Dermis lymphatic vessel endothelial cell (primary cell): ENCODE data around the gene MAP2K3. TPM values are rescaled to one million over a fixed set of nuclear protein-coding genes. Genes with fewer than 3 reads are reported as not detected.

Experiments
- total RNA-seq: library from RNA; depleted of rRNA; stranded (reverse); fragments of >200 nt; gene quantifications from 2 replicates; pipeline ENCODE4 v1.2.1, GENCODE V29; 2014

MAP2K3 gene
- 9.5 and 12.8 TPM in 2 replicates for total RNA-seq

DNA sequence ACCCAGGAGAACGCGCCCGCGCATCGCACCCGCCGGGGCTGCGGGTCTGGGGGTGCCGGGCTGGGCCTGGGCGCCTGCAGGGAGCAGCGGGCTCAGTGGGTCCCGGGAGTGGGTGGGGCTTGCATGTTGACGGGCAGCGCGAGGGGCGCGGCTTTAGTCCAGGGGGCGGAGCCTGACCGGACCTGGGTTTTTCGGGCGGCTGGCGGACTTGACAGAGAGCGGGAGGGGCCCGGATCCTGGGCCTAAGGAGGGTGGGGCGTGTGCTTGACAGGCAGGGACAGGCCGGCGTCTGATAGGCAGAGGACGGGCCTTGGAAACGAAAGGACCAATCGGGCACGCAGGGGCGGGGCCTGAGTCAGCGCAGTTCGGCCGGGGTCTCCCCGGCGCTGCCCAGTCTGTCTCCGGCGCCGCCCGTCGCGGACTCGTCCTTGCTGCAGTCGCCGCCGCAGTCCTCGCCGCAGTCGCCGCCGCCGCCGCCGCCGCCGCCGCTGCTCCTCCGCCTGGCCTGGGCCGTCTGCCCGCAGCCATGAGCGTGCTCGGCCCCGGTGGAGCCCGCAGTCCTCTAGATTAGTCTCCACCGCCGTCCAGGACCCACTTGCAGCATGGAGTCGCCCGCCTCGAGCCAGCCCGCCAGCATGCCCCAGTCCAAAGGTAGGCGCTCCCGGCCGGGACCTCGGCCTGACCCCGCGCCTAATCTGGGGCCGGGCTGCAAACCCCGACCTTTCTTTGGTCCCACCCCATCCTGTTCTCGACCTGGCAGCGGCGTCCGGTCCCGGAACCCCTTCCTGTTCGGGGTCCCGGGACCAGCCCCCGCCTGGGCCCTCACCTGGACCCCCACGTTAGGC is at the start of gene MAP2K3:
Gene MAP2K3 (plus strand): TSS at position 393 of the 845 bp plus-strand sequence. CDS start 210 bp downstream, at position 603.

DNA sequence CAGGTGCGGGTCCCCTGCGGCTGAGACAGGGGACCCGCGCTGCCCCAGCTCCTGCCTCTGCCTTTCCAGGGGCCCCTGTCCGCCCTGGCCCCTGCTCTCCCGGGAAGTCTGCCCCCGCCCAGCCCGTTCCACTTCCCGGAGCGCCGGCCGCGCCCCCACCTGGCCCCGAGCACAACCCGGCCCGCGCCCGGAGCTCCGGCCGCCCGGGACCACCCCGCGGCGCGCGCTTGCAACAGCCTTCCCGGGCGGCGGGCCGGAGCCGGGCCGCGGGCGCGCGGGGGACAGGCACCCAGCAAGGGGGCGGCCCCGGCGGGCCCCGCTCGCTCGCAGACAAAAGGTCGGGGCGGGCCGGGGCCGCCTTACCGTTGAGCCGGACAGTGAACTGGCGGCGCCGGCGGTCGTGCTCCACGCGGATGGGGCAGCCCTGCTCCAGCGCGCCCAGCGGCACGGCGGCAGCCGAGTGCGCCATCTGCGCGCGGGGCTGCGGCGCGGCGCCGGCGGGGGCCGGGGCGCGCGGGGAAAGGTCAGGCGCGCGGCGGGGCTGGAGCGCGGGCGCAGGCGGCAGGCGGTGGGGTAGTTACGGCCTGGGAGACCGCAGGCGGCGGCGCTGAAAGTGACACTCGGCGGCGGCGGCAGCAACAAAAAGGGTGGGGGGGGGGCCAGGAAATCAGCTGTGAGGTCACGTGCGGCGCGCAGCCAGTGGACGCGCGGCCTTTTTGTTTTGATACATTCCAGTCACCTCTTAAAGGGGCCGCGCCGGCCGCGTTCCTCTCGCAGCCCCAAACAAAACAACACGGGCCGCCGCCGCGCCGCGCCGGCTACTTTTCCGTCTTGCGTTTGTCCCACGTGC is 31.5 kb upstream of the MAP2K3 start, which contains the start of gene NATD1:
Gene NATD1 (minus strand): TSS at position 615 of the 850 bp plus-strand sequence. CDS start 146 bp downstream, at position 469.

Other genes with a start within 250 kb of the MAP2K3 start
- 216 and 263 TPM in 2 replicates for gene USP22, start 241.7 kb upstream of the MAP2K3 start, total RNA-seq
- 13.4 and 18.7 TPM in 2 replicates for gene DHRS7B, start 157.7 kb upstream of the MAP2K3 start, total RNA-seq
- gene TMEM11, start 70.5 kb upstream of the MAP2K3 start, total RNA-seq, result 16.1 and 17.9 TPM in 2 replicates
- gene NATD1, start 31.3 kb upstream of the MAP2K3 start, total RNA-seq, result 2.6 TPM in 2 replicates
- gene KCNJ12, start 91.6 kb downstream of the MAP2K3 start, total RNA-seq, result under 0.01 and 0.09 TPM in 2 replicates